Effector CD8-positive, alpha-beta T cell (primary cell): Measurements from ENCODE around the gene RAI14.

Source experiments
- DNase-seq: peaks from one replicate; lab custom pipeline; 2025; lab: John Stamatoyannopoulos, UW

RAI14 gene

GRCh38 chr5:34677428-34677827 is 21.3 kb downstream of the RAI14 start:
- DNase-seq: no peak

- DNase-seq: no peak
These were observed 24.8 kb downstream of the RAI14 start for GRCh38 chr5:34680896-34681295.

DNA sequence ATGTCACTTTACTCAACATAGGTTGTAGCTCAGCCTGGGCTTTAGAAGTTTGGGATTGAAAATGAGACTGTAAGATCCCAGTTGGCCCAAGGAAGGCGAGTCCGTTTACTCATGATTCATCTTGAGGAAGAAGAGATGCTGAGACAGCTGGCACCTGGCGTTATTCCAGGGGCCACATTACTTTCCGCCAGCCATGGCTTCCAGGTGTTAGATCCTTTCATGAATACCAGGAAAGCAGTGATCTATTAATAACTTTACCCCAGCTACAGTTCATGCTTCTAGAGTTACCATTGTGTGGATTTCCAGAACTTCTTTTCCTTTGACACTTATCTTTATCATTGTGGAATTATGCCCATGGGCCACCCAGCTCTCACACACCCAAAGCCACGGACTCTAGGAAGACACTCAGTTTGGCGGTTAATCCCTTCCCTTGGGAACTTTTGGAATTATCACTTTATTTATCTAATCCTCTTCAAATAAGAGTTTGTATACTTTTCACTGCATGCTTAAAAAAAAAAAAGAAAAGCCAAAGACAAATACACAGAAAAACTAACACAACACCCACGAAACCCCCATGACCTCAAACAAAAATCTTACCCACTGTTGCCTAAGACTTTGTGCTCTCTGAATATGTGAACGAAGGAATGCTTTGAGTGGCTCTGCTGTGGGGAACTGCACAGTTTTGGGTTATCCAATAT is 26.9 kb downstream of the RAI14 start:
- DNase-seq: no peak

DNA sequence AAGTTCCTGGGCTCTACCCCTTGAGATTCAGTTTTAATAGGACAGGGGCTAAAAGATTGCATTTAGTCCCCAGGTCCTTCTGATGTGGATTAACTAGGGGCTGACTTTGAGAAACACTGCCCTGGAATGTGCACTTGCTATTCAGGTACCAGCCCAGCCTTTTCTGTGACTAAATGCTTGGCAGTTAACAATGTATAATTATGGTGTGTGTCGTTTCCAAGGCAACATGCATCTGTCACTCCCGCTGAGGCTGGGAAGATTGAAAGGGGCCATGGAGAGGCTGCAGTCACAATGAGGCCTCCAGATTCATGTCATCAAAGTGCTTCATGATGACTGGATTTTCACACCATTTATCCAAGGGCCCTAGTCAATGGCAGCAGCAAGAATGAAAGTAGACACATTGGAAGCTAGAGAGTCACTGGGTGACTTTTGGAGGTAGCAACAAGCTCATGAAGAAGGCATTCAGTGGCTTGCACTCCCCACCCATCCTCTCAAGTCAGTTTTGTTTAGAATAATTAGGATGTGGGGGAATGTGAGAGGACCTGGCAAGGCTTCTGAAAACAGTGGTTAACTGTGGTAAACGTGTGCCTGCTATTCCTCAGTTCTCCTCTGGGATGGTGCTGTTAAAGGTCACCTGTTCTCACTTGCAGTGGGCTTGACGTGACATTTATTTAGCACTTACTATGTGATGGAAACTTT is 28.3 kb downstream of the RAI14 start:
- DNase-seq: no peak

DNA sequence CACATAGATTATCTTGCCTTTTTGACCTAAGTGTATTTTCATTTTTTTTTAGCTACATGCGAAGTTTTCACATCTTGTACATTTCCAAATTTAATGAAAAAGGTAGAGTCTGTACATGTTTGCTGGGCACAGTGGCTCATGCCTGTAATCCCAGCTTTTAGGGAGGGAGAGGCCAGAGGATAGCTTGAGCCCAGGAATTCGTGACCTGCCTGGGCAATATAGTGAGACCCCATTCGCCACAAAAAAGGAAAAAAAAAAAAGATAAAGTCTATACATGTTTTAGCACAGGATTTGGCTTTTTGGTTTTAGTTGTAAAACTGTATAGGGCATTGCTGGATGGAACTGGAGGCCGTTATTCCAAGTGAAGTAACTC is 28.8 kb downstream of the RAI14 start:
- no peak for DNase-seq

DNA sequence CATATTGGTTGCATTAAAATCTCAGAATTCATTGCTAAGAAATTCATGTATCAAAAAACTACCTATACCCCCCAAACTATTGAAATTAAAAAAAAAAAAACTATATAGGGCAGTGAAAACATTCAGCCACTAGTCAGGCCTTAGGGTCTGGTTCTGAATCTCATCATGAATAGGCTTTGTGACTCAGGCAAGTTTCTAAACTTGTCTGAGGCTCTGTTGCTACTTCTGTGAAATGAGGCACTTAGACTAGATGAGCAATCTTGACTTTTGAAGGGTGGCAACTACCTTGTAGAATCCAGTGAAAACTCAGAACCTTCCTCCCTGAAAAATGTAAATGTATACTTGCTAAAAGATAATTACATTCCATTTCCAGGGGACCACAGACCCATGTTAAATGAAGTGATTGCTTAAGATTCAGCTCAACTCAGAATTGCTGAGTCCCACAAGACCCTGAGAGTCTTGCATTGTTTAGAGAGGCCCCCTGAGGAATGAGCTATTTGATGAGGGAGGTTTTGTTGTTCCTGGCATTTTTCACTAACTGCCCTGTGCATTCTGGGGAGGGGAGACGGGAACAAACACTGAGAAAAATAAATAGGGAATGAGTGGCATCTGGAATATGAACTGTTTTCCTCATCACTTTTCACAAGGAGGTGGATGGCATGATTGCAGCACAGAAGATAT is 29.5 kb downstream of the RAI14 start:
- no peak for DNase-seq

DNA sequence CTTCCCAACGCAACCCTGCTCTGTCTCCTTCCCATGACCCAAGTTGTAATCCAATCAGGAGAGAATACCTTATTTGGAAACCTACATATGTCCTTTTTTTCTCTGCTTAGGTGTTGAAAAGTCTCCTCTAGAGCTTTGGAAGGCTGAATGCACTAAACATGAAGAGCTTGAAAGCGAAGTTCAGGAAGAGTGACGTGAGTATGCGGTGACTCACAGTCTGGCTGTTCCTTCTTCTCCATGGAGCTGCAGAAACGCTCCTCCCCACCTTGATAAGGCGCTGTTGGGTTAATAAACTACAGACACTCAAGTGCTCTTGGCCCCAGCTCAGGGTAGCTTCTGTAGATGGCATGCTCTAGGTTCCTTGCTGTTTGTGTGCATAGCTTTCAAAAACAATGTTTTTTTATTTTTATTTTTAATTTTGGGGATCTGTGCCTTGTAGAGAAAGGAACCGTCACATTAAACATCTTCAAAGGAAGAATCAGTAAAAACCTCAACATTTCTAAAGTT is 30.7 kb downstream of the RAI14 start:
- DNase-seq: no peak

DNA sequence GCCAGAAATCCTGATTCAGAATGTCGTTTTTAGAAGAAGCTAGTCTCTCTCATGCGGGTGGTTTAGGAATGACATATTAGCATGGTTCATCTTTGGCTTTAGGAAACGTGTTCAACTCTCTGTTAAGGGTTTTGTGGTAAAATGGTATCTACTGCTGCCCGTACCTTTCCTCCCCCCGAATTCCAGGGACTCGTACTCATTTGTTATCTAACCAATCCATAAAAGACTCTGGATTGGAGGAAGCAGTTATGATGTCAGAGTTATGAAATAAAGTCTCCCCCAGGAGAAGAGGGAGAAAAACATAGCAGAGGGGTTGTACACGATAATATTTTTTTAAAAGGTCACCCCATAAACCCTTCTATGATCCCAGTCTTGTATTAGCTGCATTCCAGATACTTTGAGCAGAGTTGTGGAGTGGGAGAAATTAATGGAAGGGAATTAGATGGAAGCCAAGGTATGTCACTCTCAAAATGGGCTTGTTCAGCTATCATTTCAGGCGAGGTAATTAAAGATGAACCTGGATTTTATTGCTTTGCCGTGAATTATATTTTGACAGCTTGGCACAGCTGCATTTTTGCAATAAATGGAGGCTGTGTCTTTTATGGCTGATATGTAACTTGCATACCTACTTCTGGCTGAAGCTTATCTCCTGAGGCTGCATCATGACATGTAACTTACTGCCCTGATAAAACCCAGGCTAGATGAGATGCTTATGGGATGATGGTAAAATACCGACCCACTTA is 31.3 kb downstream of the RAI14 start:
- DNase-seq: no peak

GRCh38 chr5:34688015-34688810 is 32.1 kb downstream of the RAI14 start:
- DNase-seq: no peak

GRCh38 chr5:34690301-34690700 is 34.2 kb downstream of the RAI14 start:
- no peak for DNase-seq

GRCh38 chr5:34690898-34691297 is 34.8 kb downstream of the RAI14 start:
- DNase-seq: no peak

DNA sequence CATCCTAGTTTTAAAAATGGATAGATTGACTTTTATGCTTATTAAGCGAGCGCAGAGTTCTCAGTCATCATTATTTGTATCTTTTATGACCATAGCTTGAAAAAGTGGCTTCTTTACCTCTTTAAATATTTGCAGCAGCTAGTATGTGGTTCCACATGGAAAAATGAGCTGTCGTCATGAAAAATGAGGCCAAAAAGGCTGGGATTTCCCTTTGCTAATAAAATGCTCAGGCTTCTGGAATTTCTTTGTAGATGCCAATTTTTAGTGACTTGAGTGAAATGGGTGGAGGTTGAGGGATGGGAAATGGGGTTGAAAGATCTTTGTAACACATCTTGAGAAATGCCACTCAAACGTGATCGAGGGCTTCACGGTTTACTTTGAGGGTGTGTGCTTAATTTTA is 35.2 kb downstream of the RAI14 start:
- no peak for DNase-seq

DNA sequence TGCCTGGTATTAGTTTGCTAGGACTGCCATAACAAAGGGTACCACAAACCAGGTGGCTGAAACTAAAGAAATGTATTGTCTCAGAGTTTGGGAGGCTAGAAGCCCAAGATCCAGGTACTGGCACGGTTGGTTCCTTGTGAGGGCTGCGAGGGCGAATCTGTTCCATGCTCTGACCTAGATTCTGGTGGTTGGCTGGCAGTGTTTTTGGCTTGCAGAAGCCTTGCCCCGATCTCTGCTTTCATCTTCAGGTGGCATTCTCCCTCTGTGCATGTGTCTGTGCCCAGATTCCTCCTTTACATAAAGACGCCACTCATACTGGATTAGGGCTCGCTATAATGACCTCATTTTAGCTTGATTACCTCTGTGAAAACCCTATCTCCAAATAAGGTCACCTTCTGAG is 36.7 kb downstream of the RAI14 start:
- DNase-seq: no peak

DNA sequence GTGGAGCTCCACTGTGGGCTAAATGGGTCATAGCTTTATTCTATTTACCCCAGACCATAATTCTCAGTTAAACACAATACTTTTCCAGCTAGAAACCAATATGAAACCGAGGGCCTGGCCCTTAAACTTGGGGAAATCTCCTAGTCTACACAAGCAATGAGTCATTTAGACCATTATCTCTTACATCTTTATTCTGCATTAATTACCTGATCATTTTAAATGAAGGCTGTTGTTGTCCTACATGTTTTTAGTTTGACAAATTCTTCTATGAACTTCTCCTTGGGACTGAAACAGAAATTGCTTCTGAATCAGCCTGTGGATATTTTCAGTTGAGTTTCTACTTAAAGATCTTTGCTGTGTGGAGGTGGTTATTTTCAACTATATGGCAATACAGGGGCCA is 37.9 kb downstream of the RAI14 start:
- DNase-seq: no peak

DNA sequence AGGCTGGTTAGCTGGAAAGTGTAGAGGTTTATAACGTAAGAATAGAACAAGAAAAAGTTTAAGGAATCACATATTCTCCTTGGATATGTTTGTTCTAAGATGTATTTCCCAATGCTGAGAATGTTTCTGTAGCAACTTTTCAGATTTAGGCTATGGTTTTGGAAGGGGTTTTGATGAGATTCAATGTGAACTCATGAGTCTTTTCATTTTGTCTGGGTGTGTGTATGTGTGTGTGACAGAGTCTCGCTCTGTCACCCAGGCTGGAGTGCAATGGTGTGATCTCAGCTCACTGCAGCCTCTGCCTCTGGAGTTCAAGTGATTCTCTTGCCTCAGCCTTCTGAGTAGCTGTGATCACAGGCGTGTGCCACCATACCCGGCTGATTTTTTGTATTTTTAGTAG is 38.6 kb downstream of the RAI14 start:
- DNase-seq: no peak

- DNase-seq: no peak
These were observed 39.3 kb downstream of the RAI14 start for GRCh38 chr5:34695275-34696027.

DNA sequence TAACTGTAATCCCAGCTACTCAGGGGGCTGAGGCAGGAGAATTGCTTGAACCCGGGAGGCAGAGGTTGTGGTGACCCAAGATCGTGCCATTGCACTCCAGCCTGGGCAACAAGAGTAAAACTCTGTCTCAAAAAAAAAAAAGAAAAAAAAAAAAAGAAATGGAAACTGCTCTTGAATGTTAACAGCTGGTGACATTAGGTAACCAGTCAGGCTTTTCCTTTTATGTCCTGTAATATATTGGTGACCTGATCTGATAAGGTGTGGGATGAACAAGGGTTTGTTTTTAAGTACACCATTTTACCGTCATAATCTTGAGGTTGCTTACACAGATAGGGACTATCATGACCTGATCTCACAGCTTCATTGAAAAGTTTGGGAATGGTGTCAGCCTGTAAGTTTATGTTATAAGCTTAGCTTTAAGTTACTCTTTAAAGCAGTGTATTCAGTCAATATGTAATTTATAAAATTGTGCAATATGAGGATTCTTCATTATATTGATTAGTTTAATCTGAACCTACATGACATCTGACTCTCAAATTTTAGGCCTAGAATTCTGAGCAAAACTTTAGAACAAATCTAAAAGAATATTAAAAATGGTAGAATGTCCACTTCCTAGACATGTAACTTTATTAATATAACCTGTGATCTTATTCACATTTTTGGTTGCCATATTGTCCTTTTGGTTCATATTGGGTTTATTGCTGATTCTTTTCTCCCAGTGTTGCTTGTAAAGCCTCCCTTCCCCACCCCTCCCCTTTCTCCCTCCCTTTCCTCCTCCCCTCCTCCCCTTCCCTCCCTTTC is 41.4 kb downstream of the RAI14 start:
- no peak for DNase-seq

GRCh38 chr5:34698109-34698419 is 41.9 kb downstream of the RAI14 start:
- DNase-seq: no peak

- no peak for DNase-seq
These were observed 42.6 kb downstream of the RAI14 start for GRCh38 chr5:34698754-34699153.
